Activated gamma-delta T cell treated with Interleukin-2 at 50 U/mL for 16 hours (primary cell): Measurements from ENCODE around the gene RIN3.
A peak's percentile ranks its signal among the peaks of the same experiment; 100 is the strongest.

ENCODE experiments used
- DNase-seq: peaks from one replicate; pipeline ENCODE4 v3.0.0-alpha.2; 2020

Gene RIN3

GRCh38 chr14:92579244-92579936, 65.8 kb downstream of the RIN3 start:
- DNase-seq, result no peak

- no peak for DNase-seq
Observed at GRCh38 chr14:92581206-92581605, 67.6 kb downstream of the RIN3 start.

GRCh38 chr14:92581966-92582566, 68.5 kb downstream of the RIN3 start:
- DNase-seq, result no peak

GRCh38 chr14:92582706-92583452, 69.3 kb downstream of the RIN3 start:
- DNase-seq, result peak; percentile 24

- no peak for DNase-seq
Observed at GRCh38 chr14:92584220-92584619, 70.6 kb downstream of the RIN3 start.

GRCh38 chr14:92584816-92585215, 71.2 kb downstream of the RIN3 start:
- DNase-seq, result no peak

- peak; percentile 33 for DNase-seq
Observed at GRCh38 chr14:92585981-92586937, 72.7 kb downstream of the RIN3 start.

- DNase-seq, result peak; percentile 18
Observed at GRCh38 chr14:92586963-92587699, 73.5 kb downstream of the RIN3 start.

- DNase-seq, result no peak
Observed at GRCh38 chr14:92587700-92588085, 74.1 kb downstream of the RIN3 start.

GRCh38 chr14:92589213-92589852, 75.8 kb downstream of the RIN3 start:
- no peak for DNase-seq

- no peak for DNase-seq
Observed at GRCh38 chr14:92590176-92590575, 76.6 kb downstream of the RIN3 start.

GRCh38 chr14:92590941-92591340, 77.4 kb downstream of the RIN3 start:
- DNase-seq, result no peak

GRCh38 chr14:92591346-92591745, 77.8 kb downstream of the RIN3 start:
- DNase-seq, result no peak

GRCh38 chr14:92595267-92595666, 81.7 kb downstream of the RIN3 start:
- DNase-seq, result no peak

- no peak for DNase-seq
Observed at GRCh38 chr14:92596331-92596907, 82.8 kb downstream of the RIN3 start.

GRCh38 chr14:92597906-92598905, 84.6 kb downstream of the RIN3 start:
- DNase-seq, result no peak

GRCh38 chr14:92599811-92600210, 86.2 kb downstream of the RIN3 start:
- no peak for DNase-seq

GRCh38 chr14:92600318-92601053, 86.9 kb downstream of the RIN3 start:
- DNase-seq, result no peak

GRCh38 chr14:92601131-92601710, 87.6 kb downstream of the RIN3 start:
- DNase-seq, result no peak
